Measurements from ENCODE around the gene SNX20. TPM values are rescaled to one million over a fixed set of nuclear protein-coding genes. Genes with fewer than 3 reads are reported as not detected.

Gene SNX20
- total and polyA plus RNA-seq, 2 of the 4 experiments (the other 2 are of a cell fraction), result not detected

DNA sequence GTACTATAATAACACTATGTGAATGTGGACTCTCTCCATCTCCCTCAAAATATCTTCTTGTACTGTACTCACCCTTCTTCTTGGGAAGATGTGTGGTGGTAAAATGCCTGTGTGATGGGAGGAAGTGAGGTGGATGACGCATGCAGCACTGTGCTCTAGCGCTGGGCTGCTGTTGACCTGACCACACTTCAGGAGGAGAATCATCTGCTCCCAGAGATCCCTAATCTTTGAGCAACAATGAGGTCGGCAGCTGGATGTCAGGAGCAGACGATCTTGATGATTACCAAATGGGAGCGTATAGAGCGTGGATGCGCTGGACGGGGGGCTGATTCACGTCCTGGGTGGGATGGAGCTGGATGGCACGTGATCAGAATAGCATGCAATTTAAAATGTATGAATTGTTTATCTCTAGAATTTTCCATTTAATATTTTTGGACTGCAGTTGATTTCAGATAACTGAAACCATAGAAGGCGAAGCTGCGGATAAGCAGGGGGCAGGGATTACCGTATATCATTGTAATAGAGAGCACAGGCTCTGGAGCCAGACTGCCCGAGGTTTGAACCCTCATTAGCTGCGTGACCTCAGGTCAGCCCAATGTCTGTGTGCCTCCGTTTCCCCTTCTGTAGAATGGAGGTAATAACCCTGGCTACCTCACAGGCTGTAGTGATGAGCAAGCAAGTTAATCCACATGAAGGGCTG, 37.1 kb upstream of the SNX20 start:
- 27% methylated on average over 2 of the region's 16 CpGs; no CpG with 5 or more reads in 1 of the 2 experiments for WGBS, 2 experiments (ENCODE audit: extremely low coverage in 2 of 2, insufficient read length in 1 of 2)

More for the DNA sequence above, 37.1 kb upstream of the SNX20 start:
- no TSS peak for BruUV-seq (replicated peaks)
- no peak overlapping the region for H3K18ac ChIP-seq (ENCODE audit: low read depth, low read length)
- H4K20me1 ChIP-seq (ENCODE audit: insufficient read depth, low read length), result no peaks in the 10 kb centered on the region
- H3K56ac ChIP-seq (ENCODE audit: extremely low read depth, insufficient read depth, low read length), result no peak overlapping the region
- H3K79me1 ChIP-seq (ENCODE audit: low read depth in 1 of 2, low read length in 2 of 2), result no peaks in the 10 kb centered on the region
- no peak overlapping the region for H2BK15ac ChIP-seq (ENCODE audit: low read depth, low read length)
- peak; percentile 36 for DNase-seq
- H2AK9ac ChIP-seq (replicated peaks; ENCODE audit: low read depth, low read length, poor library complexity), result no peak overlapping the region
- H3K9ac ChIP-seq (ENCODE audit: low read depth, low read length), result no peak overlapping the region
- CTCF ChIA-PET, result no interaction called here
- no peak overlapping the region for H3K23ac ChIP-seq (ENCODE audit: low read depth, low read length)
- H3K4ac ChIP-seq (ENCODE audit: low read depth, low read length), result no peak overlapping the region
- H3K9me3 ChIP-seq (ENCODE audit: control insufficient read depth, insufficient read depth, low read length), result no peaks in the 10 kb centered on the region
- dilution Hi-C loops (cut with HindIII; ENCODE audit: low sequenced_read_pairs, unreplicated experiment), result no loop called here
- H3K14ac ChIP-seq (replicated peaks; ENCODE audit: low read depth, low read length), result no peak overlapping the region
- H3K9me1 ChIP-seq (ENCODE audit: insufficient read depth, low read length), result no peaks in the 10 kb centered on the region
- no peak overlapping the region for H2BK120ac ChIP-seq (ENCODE audit: low read depth, low read length)
- H2AK5ac ChIP-seq (ENCODE audit: low read depth, low read length), result no peak overlapping the region
- peak overlapping the region; percentile 26; the same call in 1 of the 2 replicates for H3K4me2 ChIP-seq (ENCODE audit: low read depth, low read length)
- TF ChIP-seq RCOR1 (IDR thresholded peaks at IDR 0.05; ENCODE audit: insufficient replicate concordance, low read length) (no peak), RFX5 (IDR thresholded peaks at IDR 0.05; ENCODE audit: low read depth, low read length) (no peak), CEBPB (IDR thresholded peaks at IDR 0.05; ENCODE audit: low read depth, low read length) (no peak), BHLHE40 (IDR thresholded peaks at IDR 0.05; ENCODE audit: low read depth, low read length) (peak; percentile 26; the same call in 1 of the 2 replicates), CHD1 (IDR thresholded peaks at IDR 0.05; ENCODE audit: low read depth, low read length) (no peak)
- no peaks in the 10 kb centered on the region for H3K36me3 ChIP-seq (ENCODE audit: control insufficient read depth, insufficient read depth, low read length)
- 0 out of 2 replicates have a peak, but pooled peaks have one; percentile 24 for ATAC-seq (ENCODE audit: low read depth)
- H4K8ac ChIP-seq (ENCODE audit: low read depth in 2 of 2, low read length in 2 of 2), result no peak overlapping the region
- in situ Hi-C loops (cut with MboI; ENCODE audit: low sequenced_read_pairs), result no loop called here
- intact Hi-C loops (cut with micrococcal nuclease), result no loop called here
- H3K4me3 ChIP-seq (ENCODE audit: insufficient read depth, low read depth, low read length), result no peak overlapping the region
- H2BK20ac ChIP-seq (ENCODE audit: low read depth, low read length), result no peak overlapping the region
- H3K27me3 ChIP-seq (ENCODE audit: control insufficient read depth, insufficient read depth, low read length), result no peaks in the 10 kb centered on the region; the same call in 1 of the 2 replicates
- no peak overlapping the region for H2BK5ac ChIP-seq (ENCODE audit: low read depth, low read length, poor library complexity, severe bottlenecking)
- no peak overlapping the region for H4K91ac ChIP-seq (ENCODE audit: insufficient read depth, low read depth, low read length)
- H3K4me1 ChIP-seq (ENCODE audit: control insufficient read depth, insufficient read depth, low read length), result no peaks in the 10 kb centered on the region
- POLR2A ChIA-PET (ENCODE audit: unreplicated experiment), result no interaction called here
- no peak overlapping the region for H3K27ac ChIP-seq (ENCODE audit: insufficient read depth, low read length)
- H2AFZ ChIP-seq (replicated peaks; ENCODE audit: low read length, poor library complexity), result peak overlapping the region; percentile 74
- no peak overlapping the region for H4K5ac ChIP-seq (ENCODE audit: low read depth, low read length)

All from IMR-90 (cell line).